Measurements from ENCODE around the gene PRR12. TPM values are rescaled to one million over a fixed set of nuclear protein-coding genes. Genes with fewer than 3 reads are reported as not detected.

Gene PRR12
- total and polyA plus RNA-seq, 11 donors, result 8.0 to 20.0 (median 14.2) TPM

GRCh38 chr19:49543032-49543431, 48.0 kb upstream of the PRR12 start:
- intact Hi-C loops (cut with DNase I), result loop anchor here in 2 of 10 donors (10.0 kb wide), 1 partner anchor 148 kb away; no protein-coding TSS in a partner anchor
- ATAC-seq (peak in 1 of 4 donors; percentile 34), DNase-seq (no peak)
- Histone ChIP-seq H3K27ac (no peak overlapping the region), H3K4me1 (peaks cover 0 to 11% (median 0%) of the 10 kb centered on the region in 12 donors), H3K36me3 (peaks cover 0 to 48% (median 9%) of the 10 kb centered on the region in 9 donors), H3K4me3 (no peak overlapping the region), H3K9me3 (no peaks in the 10 kb centered on the region), H3K27me3 (no peaks in the 10 kb centered on the region)
- TF ChIP-seq CTCF (IDR thresholded peaks at IDR 0.05) (no peak), POLR2A (IDR thresholded peaks at IDR 0.05) (no peak)
- WGBS, 4 donors, result 90 to 94% (median 92%) methylated on average over 12 to 14 of the region's 14 CpGs

GRCh38 chr19:49544154-49544553, 46.8 kb upstream of the PRR12 start:
- H3K27ac ChIP-seq, result no peak overlapping the region
- H3K27me3 ChIP-seq, result no peaks in the 10 kb centered on the region
- peaks cover 0 to 11% (median 0%) of the 10 kb centered on the region in 12 donors for H3K4me1 ChIP-seq
- intact Hi-C loops (cut with DNase I), result loop anchor here in 3 of 10 donors (2.0 to 10.0 kb wide), 2 partner anchors 37 to 149 kb away; no protein-coding TSS in a partner anchor
- no peak for TF ChIP-seq CTCF (IDR thresholded peaks at IDR 0.05)
- ATAC-seq (peak in 1 of 4 donors; percentile 31), DNase-seq (no peak)
- no peaks in the 10 kb centered on the region for H3K9me3 ChIP-seq
- H3K36me3 ChIP-seq, result peaks cover 0 to 39% (median 4%) of the 10 kb centered on the region in 9 donors
- no peak overlapping the region for H3K4me3 ChIP-seq
- 70 to 83% (median 76%) methylated on average over 5 of the region's 5 CpGs for WGBS, 4 donors

GRCh38 chr19:49546825-49547565, 44.0 kb upstream of the PRR12 start:
- Histone ChIP-seq H3K9me3 (no peaks in the 10 kb centered on the region), H3K36me3 (peaks cover 0 to 18% (median 0%) of the 10 kb centered on the region in 9 donors), H3K27me3 (no peaks in the 10 kb centered on the region), H3K4me1 (peaks cover 0 to 19% (median 0%) of the 10 kb centered on the region in 12 donors), H3K4me3 (no peak overlapping the region), H3K27ac (peak overlapping the region in 1 of 12 donors; percentile 37)
- ATAC-seq (peak; percentile 74 to 89 (median 80)), DNase-seq (peak in 4 of 5 donors; percentile 59 to 79 (median 70))
- intact Hi-C loops (cut with DNase I), result loop anchor here (1.0 to 10.0 kb wide), 10 partner anchors 23 to 155 kb away; partner anchors contain the start of gene FLT3LG (in 1 of the 10)
- TF ChIP-seq CTCF (IDR thresholded peaks at IDR 0.05), result peak; percentile 72 to 89 (median 85)
- TF ChIP-seq POLR2A (IDR thresholded peaks at IDR 0.05), result no peak
- 6 to 12% (median 8%) methylated on average over 9 of the region's 9 CpGs for WGBS, 4 donors

GRCh38 chr19:49549045-49549444, 41.9 kb upstream of the PRR12 start:
- TF ChIP-seq POLR2A (IDR thresholded peaks at IDR 0.05) (no peak), CTCF (IDR thresholded peaks at IDR 0.05) (no peak)
- no peaks in the 10 kb centered on the region for H3K27me3 ChIP-seq
- H3K36me3 ChIP-seq, result peaks cover 0 to 19% (median 0%) of the 10 kb centered on the region in 9 donors
- no peaks in the 10 kb centered on the region for H3K9me3 ChIP-seq
- 77 to 86% (median 81%) methylated on average over 13 of the region's 13 CpGs for WGBS, 4 donors
- ATAC-seq (no peak), DNase-seq (no peak)
- intact Hi-C loops (cut with DNase I), result loop anchor here in 4 of 10 donors (5.0 to 10.0 kb wide), 2 partner anchors 154 to 157 kb away; no protein-coding TSS in a partner anchor
- peaks cover 0 to 38% (median 0%) of the 10 kb centered on the region in 12 donors for H3K4me1 ChIP-seq
- no peak overlapping the region for H3K27ac ChIP-seq
- H3K4me3 ChIP-seq, result no peak overlapping the region
